ACC112 (cell line): ENCODE data around the gene TGM5.

Source experiments
- H2AFZ ChIP-seq: fragments of 200-600 bp; sonication (generic); one replicate; pipeline ENCODE4 v1.6.0; 2017; ENCODE audit warnings: antibody characterized with exemption, low read length; ENCODE audit not compliant: unreplicated experiment
- H3K27ac ChIP-seq: fragments of 200-600 bp; sonication (generic); 2 replicates; pipeline ENCODE4 v1.5.1; 2014; ENCODE audit warnings: low read depth, mild to moderate bottlenecking, antibody characterized with exemption, low read length, moderate library complexity
- H3K27me3 ChIP-seq: fragments of 200-600 bp; sonication (generic); 2 replicates; pipeline ENCODE4 v1.6.1; 2014; ENCODE audit warnings: mild to moderate bottlenecking, antibody characterized with exemption, low read length, moderate library complexity, mixed read lengths; ENCODE audit not compliant: insufficient read depth
- H3K36me3 ChIP-seq: fragments of 200-600 bp; sonication (generic); 2 replicates; pipeline ENCODE4 v1.6.1; 2016; ENCODE audit warnings: mild to moderate bottlenecking, antibody characterized with exemption, low read length, moderate library complexity, mixed read lengths; ENCODE audit not compliant: insufficient read depth
- H3K4me1 ChIP-seq: fragments of 200-600 bp; sonication (generic); one replicate; pipeline ENCODE4 v1.6.1; 2016; ENCODE audit warnings: low read length, mixed read lengths; ENCODE audit not compliant: insufficient read depth, unreplicated experiment, control insufficient read depth
- H3K4me3 ChIP-seq: fragments of 200-600 bp; sonication (generic); 2 replicates; pipeline ENCODE4 v1.5.1; 2014; ENCODE audit warnings: mild to moderate bottlenecking, low read depth, low read length
- H3K79me2 ChIP-seq: fragments of 200-600 bp; sonication (generic); one replicate; pipeline ENCODE4 v1.6.0; 2016; ENCODE audit warnings: low read length; ENCODE audit not compliant: control insufficient read depth, unreplicated experiment, insufficient read depth

TGM5 gene

DNA sequence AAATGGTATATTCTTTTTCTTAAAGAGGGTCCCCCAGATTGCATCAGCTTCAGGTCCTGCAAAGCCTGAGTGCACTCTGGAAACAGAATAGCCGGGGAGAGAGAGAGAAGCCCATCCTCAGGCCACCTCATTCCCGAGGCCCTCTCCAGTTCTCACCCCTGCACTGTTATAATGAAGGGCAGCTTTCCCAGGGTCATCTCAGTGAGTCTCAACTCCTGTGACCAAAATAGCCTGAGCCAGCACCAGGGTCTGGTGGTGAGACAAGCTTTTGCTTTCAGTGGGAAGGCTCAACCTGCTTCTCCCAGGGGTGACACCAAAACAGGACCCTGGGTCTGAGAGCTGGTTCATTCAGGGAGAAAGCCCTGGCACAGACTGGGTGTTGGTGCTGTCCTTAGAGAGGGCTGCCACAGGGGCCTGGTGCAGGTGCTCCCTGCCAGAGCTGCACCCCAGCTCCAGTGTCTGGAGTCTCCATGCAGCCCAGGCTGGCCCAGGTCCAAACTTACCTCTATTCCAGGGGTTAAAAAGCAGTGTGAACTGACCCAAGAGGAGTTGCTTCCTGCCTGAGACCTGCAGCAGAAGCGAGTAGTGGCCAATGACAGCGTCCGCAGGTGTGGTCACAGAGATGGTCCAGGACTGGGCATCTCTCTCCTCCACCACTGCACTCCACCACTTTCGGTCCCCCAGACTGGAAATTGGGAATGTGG is 52.0 kb downstream of the TGM5 start:
- H3K27ac ChIP-seq: no peak overlapping the region
- H3K4me1 ChIP-seq: no peaks in the 10 kb centered on the region
- H3K27me3 ChIP-seq: peaks cover 56% of the 10 kb centered on the region
- H3K4me3 ChIP-seq: no peak overlapping the region
- no peak overlapping the region for H2AFZ ChIP-seq
- no peaks in the 10 kb centered on the region for H3K79me2 ChIP-seq
- H3K36me3 ChIP-seq: no peaks in the 10 kb centered on the region

DNA sequence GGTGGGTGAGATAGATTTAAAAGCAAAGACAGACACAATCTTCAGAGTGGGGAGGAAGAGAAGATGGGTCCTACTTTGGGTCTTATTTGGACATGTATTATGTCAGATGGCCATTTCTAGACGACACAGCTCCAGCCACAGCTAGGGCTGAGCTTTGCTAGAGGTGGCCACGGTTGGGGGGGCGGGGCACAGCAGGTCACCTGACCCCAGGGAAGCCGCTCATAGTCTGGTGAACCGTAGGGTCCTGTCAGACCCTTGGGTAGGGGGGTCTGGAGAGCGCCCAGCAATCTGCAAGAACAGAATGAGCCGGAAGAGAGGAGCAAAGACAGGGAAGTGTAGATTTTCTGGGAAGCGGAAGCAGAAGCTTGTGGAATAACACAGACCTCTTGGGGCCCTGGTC is 52.6 kb downstream of the TGM5 start:
- H3K4me1 ChIP-seq: no peaks in the 10 kb centered on the region
- H3K79me2 ChIP-seq: no peaks in the 10 kb centered on the region
- no peaks in the 10 kb centered on the region for H3K36me3 ChIP-seq
- H3K27me3 ChIP-seq: peaks cover 62% of the 10 kb centered on the region
- H3K27ac ChIP-seq: no peak overlapping the region
- no peak overlapping the region for H2AFZ ChIP-seq
- H3K4me3 ChIP-seq: no peak overlapping the region

- H3K4me1 ChIP-seq: no peaks in the 10 kb centered on the region
- H3K79me2 ChIP-seq: no peaks in the 10 kb centered on the region
- no peak overlapping the region for H2AFZ ChIP-seq
- H3K27ac ChIP-seq: no peak overlapping the region
- no peaks in the 10 kb centered on the region for H3K36me3 ChIP-seq
- H3K4me3 ChIP-seq: no peak overlapping the region
- H3K27me3 ChIP-seq: peaks cover 63% of the 10 kb centered on the region
Observed at GRCh38 chr15:43213466-43213865, 53.3 kb downstream of the TGM5 start.

- Histone ChIP-seq H3K27ac (no peak overlapping the region), H3K79me2 (no peaks in the 10 kb centered on the region), H3K27me3 (peaks cover 63% of the 10 kb centered on the region), H3K36me3 (no peaks in the 10 kb centered on the region), H3K4me1 (no peaks in the 10 kb centered on the region), H2AFZ (no peak overlapping the region), H3K4me3 (no peak overlapping the region)
Observed at GRCh38 chr15:43212951-43213350, 53.8 kb downstream of the TGM5 start.

- no peaks in the 10 kb centered on the region for H3K79me2 ChIP-seq
- H3K27ac ChIP-seq: no peak overlapping the region
- H3K4me1 ChIP-seq: no peaks in the 10 kb centered on the region
- peaks cover 62% of the 10 kb centered on the region for H3K27me3 ChIP-seq
- H2AFZ ChIP-seq: no peak overlapping the region
- no peaks in the 10 kb centered on the region for H3K36me3 ChIP-seq
- H3K4me3 ChIP-seq: no peak overlapping the region
Observed at GRCh38 chr15:43212299-43212698, 54.4 kb downstream of the TGM5 start.

- no peak overlapping the region for H3K4me3 ChIP-seq
- no peak overlapping the region for H2AFZ ChIP-seq
- no peaks in the 10 kb centered on the region for H3K36me3 ChIP-seq
- no peaks in the 10 kb centered on the region for H3K4me1 ChIP-seq
- peaks cover 66% of the 10 kb centered on the region for H3K27me3 ChIP-seq
- H3K27ac ChIP-seq: no peak overlapping the region
- H3K79me2 ChIP-seq: no peaks in the 10 kb centered on the region
Observed at GRCh38 chr15:43211224-43211735, 55.4 kb downstream of the TGM5 start.

DNA sequence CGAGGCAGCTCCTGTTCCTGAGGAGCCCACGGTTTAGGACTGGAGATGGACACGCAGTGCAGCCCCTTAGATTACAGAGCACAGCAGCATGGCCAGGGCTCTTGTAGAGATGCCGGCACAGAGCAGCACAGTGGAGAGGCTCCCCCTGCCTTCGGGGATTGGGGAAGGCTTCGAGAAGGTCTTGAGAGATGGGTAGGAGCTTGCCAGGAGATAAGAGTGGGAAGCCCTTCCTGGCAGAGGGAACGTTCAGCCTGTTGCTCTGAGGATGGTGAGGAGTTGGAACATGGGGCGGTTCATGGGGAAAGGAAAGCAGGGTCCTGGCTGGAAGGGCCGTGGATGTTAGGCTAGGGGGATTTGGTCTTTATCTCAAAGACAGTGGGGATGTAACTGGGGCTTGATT is 55.9 kb downstream of the TGM5 start:
- H3K36me3 ChIP-seq: no peaks in the 10 kb centered on the region
- no peak overlapping the region for H2AFZ ChIP-seq
- H3K27me3 ChIP-seq: peaks cover 70% of the 10 kb centered on the region
- H3K4me1 ChIP-seq: no peaks in the 10 kb centered on the region
- no peak overlapping the region for H3K4me3 ChIP-seq
- no peak overlapping the region for H3K27ac ChIP-seq
- H3K79me2 ChIP-seq: no peaks in the 10 kb centered on the region

- Histone ChIP-seq H3K27ac (no peak overlapping the region), H2AFZ (no peak overlapping the region), H3K27me3 (peaks cover 71% of the 10 kb centered on the region), H3K36me3 (no peaks in the 10 kb centered on the region), H3K4me3 (no peak overlapping the region), H3K79me2 (no peaks in the 10 kb centered on the region), H3K4me1 (no peaks in the 10 kb centered on the region)
Observed at GRCh38 chr15:43210172-43210745, 56.5 kb downstream of the TGM5 start.

DNA sequence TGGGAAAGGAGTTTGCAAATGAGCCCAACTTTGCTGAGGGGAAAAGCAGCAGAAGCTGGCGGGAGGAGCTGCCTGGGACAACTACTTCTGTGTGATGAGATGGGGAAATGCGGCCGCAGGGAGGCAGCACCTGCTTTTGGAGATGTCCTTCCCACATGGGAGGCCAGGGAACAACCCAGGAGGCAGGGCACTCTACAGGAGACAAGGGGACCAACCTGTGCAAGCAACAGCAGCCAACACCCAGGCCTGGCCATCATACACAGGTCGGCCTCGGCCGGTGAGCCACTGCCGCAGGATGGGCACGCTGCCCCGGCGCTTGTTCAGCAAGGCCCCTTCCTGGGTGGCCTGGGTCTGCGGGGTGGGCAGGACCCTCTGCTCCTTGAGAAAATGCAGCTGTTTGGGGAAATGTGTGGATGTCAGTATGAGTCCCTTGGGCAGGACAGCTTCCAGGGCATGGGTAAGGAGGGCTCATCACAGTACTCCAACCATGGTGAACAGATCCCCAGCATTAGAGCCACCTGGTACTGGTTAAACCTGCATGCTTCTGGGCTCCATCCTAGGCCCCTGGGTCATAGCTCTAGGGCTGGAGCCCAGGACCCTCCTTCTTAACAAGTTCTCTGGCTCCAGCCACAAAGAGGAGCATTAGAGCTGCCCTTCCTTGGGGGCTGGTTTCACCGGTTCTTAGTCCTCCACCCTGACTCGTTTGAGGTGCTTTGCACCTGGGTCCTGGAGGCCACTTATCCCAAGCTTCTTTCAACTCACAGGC is 57.5 kb downstream of the TGM5 start:
- peaks cover 71% of the 10 kb centered on the region for H3K27me3 ChIP-seq
- H3K36me3 ChIP-seq: no peaks in the 10 kb centered on the region
- no peaks in the 10 kb centered on the region for H3K4me1 ChIP-seq
- H2AFZ ChIP-seq: no peak overlapping the region
- H3K27ac ChIP-seq: no peak overlapping the region
- no peaks in the 10 kb centered on the region for H3K79me2 ChIP-seq
- no peak overlapping the region for H3K4me3 ChIP-seq

DNA sequence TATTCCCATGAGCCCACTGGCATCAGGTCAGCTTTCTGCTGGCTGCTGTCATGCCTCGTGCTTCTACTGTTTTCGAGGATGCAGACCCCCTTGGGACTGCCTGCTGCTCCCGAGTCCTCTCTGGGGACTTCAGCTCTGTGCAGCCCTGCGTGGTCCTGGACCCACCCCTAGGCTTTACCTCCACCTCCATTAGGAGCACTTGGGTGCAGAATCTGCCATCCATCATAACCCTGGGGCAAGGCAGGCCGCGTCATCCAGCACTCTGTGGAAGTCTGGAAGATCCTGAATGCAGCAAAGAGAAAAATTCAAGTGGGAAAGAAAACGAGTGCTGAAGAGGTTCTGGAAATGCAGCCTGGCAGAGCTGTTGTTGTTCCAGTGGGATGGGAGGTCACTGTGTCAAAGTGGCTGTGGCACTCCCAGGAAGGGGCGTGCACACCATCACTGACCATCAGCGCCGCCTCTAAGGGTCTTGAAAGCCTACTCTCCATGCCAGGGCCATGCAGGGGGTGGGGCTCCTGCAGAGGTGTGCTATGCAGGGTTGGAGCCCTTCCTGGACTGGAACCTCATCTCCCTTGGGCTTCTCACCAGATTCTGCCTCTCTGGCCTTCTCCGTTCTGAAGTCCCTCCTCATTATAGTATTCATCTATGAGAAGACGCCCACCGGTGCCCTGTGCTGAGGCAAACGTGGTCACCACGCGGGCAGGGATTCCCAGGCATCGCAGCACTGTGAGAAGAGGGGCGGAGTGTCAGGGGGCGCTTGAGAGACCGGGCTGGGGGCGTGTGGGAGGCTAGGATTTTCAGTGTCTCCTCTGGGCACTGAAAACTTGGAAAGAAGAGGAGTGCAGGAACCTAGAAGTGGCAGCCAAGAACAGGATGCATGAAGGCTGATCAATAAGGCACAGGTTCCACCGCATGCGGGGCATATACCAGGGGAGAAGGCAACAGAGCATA is 58.4 kb downstream of the TGM5 start:
- H3K27ac ChIP-seq: no peak overlapping the region
- H3K27me3 ChIP-seq: peaks cover 62% of the 10 kb centered on the region
- no peak overlapping the region for H3K4me3 ChIP-seq
- no peaks in the 10 kb centered on the region for H3K79me2 ChIP-seq
- no peak overlapping the region for H2AFZ ChIP-seq
- H3K36me3 ChIP-seq: no peaks in the 10 kb centered on the region
- no peaks in the 10 kb centered on the region for H3K4me1 ChIP-seq
